HCT116 (cell line): ENCODE results near the gene KIAA1671. TPM values are rescaled to one million over a fixed set of nuclear protein-coding genes. Genes with fewer than 3 reads are reported as not detected.

Experiments
- ATAC-seq: fragments of 200-7000 bp; cut with Tn5 transposase; 2 replicates; pipeline ENCODE4 v1.9.1; 2020; ENCODE audit warnings: mild to moderate bottlenecking, moderate library complexity
- BruUV-seq: library from RNA; stranded (reverse); fragments of 400-500 nt; replicated peaks from 2 replicates; lab custom pipeline; 2021; lab: Mats Ljungman, UMichigan
- CTCF ChIA-PET: fragments of 300-600 bp; sonication (Branson Sonifier 250); formaldehyde crosslinking; loops from one replicate; lab custom pipeline; 2021; ENCODE audit warnings: antibody characterized with exemption; lab: Charles Lee
- POLR2A ChIA-PET: fragments of 300-600, 350-600 bp; sonication (Branson Sonifier 250); formaldehyde crosslinking; loops from one replicate; lab custom pipeline; 2021; ENCODE audit warnings: antibody characterized with exemption; lab: Charles Lee
- RAD21 ChIA-PET, 2 experiments: fragments of 300-600 bp; sonication (Branson Sonifier 250); formaldehyde crosslinking; loops; one replicate each; lab custom pipeline; 2023; ENCODE audit warnings: low total read pairs in 2 of 2; ENCODE audit not compliant: uncharacterized antibody in 2 of 2, unreplicated experiment in 2 of 2, low non-redundant PET in 1 of 2; lab: Charles Lee
- DNase-seq: peaks from one replicate; pipeline ENCODE4 v3.0.0-alpha.2; 2010; ENCODE audit warnings: low read depth, low spot score
- H2AFZ ChIP-seq: fragments of 200-600 bp; shearing (Covaris generic), sonication (generic); 2 replicates; pipeline ENCODE4 v1.6.1; 2017; ENCODE audit warnings: low read depth, mixed run types, mixed read lengths, antibody characterized with exemption, low read length; ENCODE audit not compliant: poor library complexity, severe bottlenecking
- H3K27ac ChIP-seq: 2 replicates; pipeline ENCODE4 v1.5.1; 2012; ENCODE audit warnings: low read depth, low read length
- H3K27me3 ChIP-seq: fragments of 200-600 bp; sonication (generic); 2 replicates; pipeline ENCODE4 v1.6.1; 2016; ENCODE audit warnings: mixed run types, low read length, mixed read lengths; ENCODE audit not compliant: insufficient read depth
- H3K36me3 ChIP-seq, 2 experiments: fragments of 200-500 bp in 1 of 2; fragments of 200-600 bp in 1 of 2; sonication (Bioruptor generic) in 1 of 2; sonication (generic) in 1 of 2; 2 replicates each; pipeline versions ENCODE4 v1.5.1 to v1.6.1; 2014 to 2016; ENCODE audit warnings: low read length in 2 of 2, inconsistent platforms in 1 of 2, mixed read lengths in 1 of 2, mixed run types in 1 of 2; ENCODE audit not compliant: insufficient read depth in 2 of 2, control insufficient read depth in 1 of 2
- H3K4me1 ChIP-seq, 2 experiments: fragments of 200-600 bp in 1 of 2; sonication (generic) in 1 of 2; 2 replicates each; pipeline versions ENCODE4 v1.5.1 to v1.6.1; 2012 to 2017; ENCODE audit warnings: low read length in 2 of 2, inconsistent platforms in 1 of 2, mild to moderate bottlenecking in 1 of 2, mixed read lengths in 1 of 2, mixed run types in 1 of 2, moderate library complexity in 1 of 2; ENCODE audit not compliant: insufficient read depth in 2 of 2, control insufficient read depth in 1 of 2
- H3K4me2 ChIP-seq: fragments of 200-600 bp; sonication (generic); 2 replicates; pipeline ENCODE4 v1.6.1; 2017; ENCODE audit warnings: mixed run types, low read length, mixed read lengths
- H3K4me3 ChIP-seq, 2 experiments: fragments of 200-600 bp in 1 of 2; sonication (generic) in 1 of 2; replicated peaks in 1 of 2; 2 replicates each; pipeline ENCODE4 v1.5.1; 2011 to 2016; ENCODE audit warnings: low read length in 2 of 2, control low read depth in 1 of 2, low read depth in 1 of 2, mild to moderate bottlenecking in 1 of 2, mixed read lengths in 1 of 2, mixed run types in 1 of 2
- H3K79me2 ChIP-seq: fragments of 200-600 bp; sonication (generic); 2 replicates; pipeline ENCODE4 v1.6.1; 2017; ENCODE audit warnings: mild to moderate bottlenecking, mixed run types, low read length, moderate library complexity, mixed read lengths; ENCODE audit not compliant: insufficient read depth
- H3K9ac ChIP-seq: fragments of 200-600 bp; sonication (generic); 2 replicates; pipeline ENCODE4 v1.6.1; 2016; ENCODE audit warnings: low read length, mixed read lengths
- H3K9me2 ChIP-seq: fragments of 200-600 bp; sonication (generic), shearing (Covaris generic); 2 replicates; pipeline ENCODE4 v1.6.1; 2017; ENCODE audit warnings: mixed run types, mild to moderate bottlenecking, moderate library complexity; ENCODE audit not compliant: insufficient read depth
- H3K9me3 ChIP-seq, 2 experiments: fragments of 200-500 bp in 1 of 2; fragments of 200-600 bp in 1 of 2; sonication (Bioruptor generic) in 1 of 2; sonication (generic) in 1 of 2; 2 replicates each; pipeline ENCODE4 v1.6.1; 2014 to 2017; ENCODE audit warnings: low read length in 2 of 2, mixed read lengths in 2 of 2, inconsistent platforms in 1 of 2, low read depth in 1 of 2, mild to moderate bottlenecking in 1 of 2, mixed run types in 1 of 2, moderate library complexity in 1 of 2; ENCODE audit not compliant: control insufficient read depth in 1 of 2, insufficient read depth in 1 of 2
- H4K20me1 ChIP-seq: fragments of 200-600 bp; sonication (generic), shearing (Covaris generic); 2 replicates; pipeline ENCODE4 v1.6.1; 2017; ENCODE audit warnings: mixed run types, mild to moderate bottlenecking, moderate library complexity; ENCODE audit not compliant: insufficient read depth
- CEBPB ChIP-seq: IDR thresholded peaks from 2 replicates; pipeline ENCODE4 v1.6.1; 2012; ENCODE audit warnings: low read depth
- EGR1 ChIP-seq: IDR thresholded peaks from 2 replicates; pipeline ENCODE4 v1.6.1; 2012; ENCODE audit warnings: low read depth
- ELF1 ChIP-seq: IDR thresholded peaks from 2 replicates; pipeline ENCODE4 v1.6.1; 2012; ENCODE audit warnings: low read depth, borderline replicate concordance
- EZH2 ChIP-seq: fragments of 200-600 bp; sonication (generic); IDR thresholded peaks from 2 replicates; pipeline ENCODE4 v1.6.1; 2017; ENCODE audit warnings: antibody characterized with exemption, mixed run types
- EZH2phosphoT487 ChIP-seq: fragments of 200-600 bp; IDR thresholded peaks from 2 replicates; pipeline ENCODE4 v1.6.1; 2018; ENCODE audit warnings: antibody characterized with exemption, borderline replicate concordance
- POLR2A ChIP-seq: IDR thresholded peaks from 2 replicates; pipeline ENCODE4 v1.7.0; 2011; ENCODE audit warnings: borderline replicate concordance; ENCODE audit not compliant: insufficient read depth, insufficient read length; ENCODE audit errors: extremely low read depth
- REST ChIP-seq: IDR thresholded peaks from 2 replicates; pipeline ENCODE4 v1.6.1; 2012; ENCODE audit warnings: low read depth
- SIN3A ChIP-seq: IDR thresholded peaks from 2 replicates; pipeline ENCODE4 v1.6.1; 2012; ENCODE audit warnings: low read depth
- SP1 ChIP-seq: IDR thresholded peaks from 2 replicates; pipeline ENCODE4 v1.6.1; 2012; ENCODE audit warnings: low read depth
- SRF ChIP-seq: IDR thresholded peaks from 2 replicates; pipeline ENCODE4 v1.6.1; 2012; ENCODE audit warnings: low read depth
- TCF7L2 ChIP-seq: IDR thresholded peaks from 2 replicates; pipeline ENCODE4 v1.7.0; 2011; ENCODE audit warnings: borderline replicate concordance, inconsistent platforms; ENCODE audit not compliant: insufficient read depth, insufficient read length; ENCODE audit errors: extremely low read depth
- YY1 ChIP-seq: IDR thresholded peaks from 2 replicates; pipeline ENCODE4 v1.6.1; 2011; ENCODE audit warnings: low read length, low read depth, moderate library complexity, mild to moderate bottlenecking; ENCODE audit not compliant: insufficient replicate concordance; ENCODE audit errors: extremely low read depth
- ZBTB33 ChIP-seq: IDR thresholded peaks from 2 replicates; pipeline ENCODE4 v1.6.1; 2011; ENCODE audit warnings: mild to moderate bottlenecking, low read length, moderate library complexity; ENCODE audit not compliant: insufficient replicate concordance; ENCODE audit errors: extremely low read depth
- ZFX ChIP-seq: fragments of 450-650 bp; IDR thresholded peaks from 2 replicates; pipeline ENCODE4 v1.6.1; 2017
- ZNF274 ChIP-seq: fragments of 200-500 bp; sonication (Bioruptor generic); IDR thresholded peaks from 2 replicates; pipeline ENCODE4 v1.6.1; 2014; ENCODE audit warnings: mild to moderate bottlenecking, low read depth, low read length, inconsistent platforms
- intact Hi-C: fragments of 100-400 bp; cut with micrococcal nuclease; formaldehyde crosslinking; loops from 2 replicates; pipeline ENCODE4 v1.10.0; 2022
- total RNA-seq: library from RNA; stranded (reverse); gene quantifications from one replicate; pipeline ENCODE4 v1.2.1, GENCODE V29; 2021; ENCODE audit not compliant: unreplicated experiment

The KIAA1671 gene
- total RNA-seq, 1 experiment from 2014 or later = 36.8 TPM

GRCh38 chr22:25101501-25101900 is 149.0 kb downstream of the KIAA1671 start:
- no peaks in the 10 kb centered on the region for H4K20me1 ChIP-seq
- no peak overlapping the region for H3K9ac ChIP-seq
- ChIA-PET POLR2A (no interaction called here), RAD21 (no interaction called here), CTCF (no interaction called here)
- no peaks in the 10 kb centered on the region for H3K79me2 ChIP-seq
- H3K27me3 ChIP-seq = no peaks in the 10 kb centered on the region
- H3K27ac ChIP-seq = no peak overlapping the region
- BruUV-seq = no TSS peak
- no peak overlapping the region for H3K4me3 ChIP-seq
- intact Hi-C loops = no loop called here
- TF ChIP-seq SRF (no peak), ZBTB33 (no peak), EZH2phosphoT487 (no peak), TCF7L2 (no peak), ZFX (no peak)
- ATAC-seq = no peak
- no peak overlapping the region for H2AFZ ChIP-seq
- H3K36me3 ChIP-seq = no peaks in the 10 kb centered on the region
- no peaks in the 10 kb centered on the region for H3K9me2 ChIP-seq
- DNase-seq = no peak
- H3K4me1 ChIP-seq = no peaks in the 10 kb centered on the region
- no peak overlapping the region for H3K4me2 ChIP-seq
- no peaks in the 10 kb centered on the region for H3K9me3 ChIP-seq

GRCh38 chr22:25101986-25102385 is 149.5 kb downstream of the KIAA1671 start:
- no peaks in the 10 kb centered on the region for H4K20me1 ChIP-seq
- H3K4me1 ChIP-seq = no peaks in the 10 kb centered on the region
- H2AFZ ChIP-seq = no peak overlapping the region
- ChIA-PET RAD21 (no interaction called here), CTCF (no interaction called here), POLR2A (no interaction called here)
- H3K4me2 ChIP-seq = no peak overlapping the region
- H3K9ac ChIP-seq = no peak overlapping the region
- no peaks in the 10 kb centered on the region for H3K9me2 ChIP-seq
- H3K27ac ChIP-seq = no peak overlapping the region
- no peak for DNase-seq
- no peak overlapping the region for H3K4me3 ChIP-seq
- H3K79me2 ChIP-seq = no peaks in the 10 kb centered on the region
- intact Hi-C loops = no loop called here
- no peaks in the 10 kb centered on the region for H3K36me3 ChIP-seq
- no peaks in the 10 kb centered on the region for H3K27me3 ChIP-seq
- no peak for ATAC-seq
- no TSS peak for BruUV-seq
- no peaks in the 10 kb centered on the region for H3K9me3 ChIP-seq
- TF ChIP-seq REST (no peak), YY1 (no peak), EZH2 (no peak), SP1 (no peak), ZNF274 (no peak), ELF1 (no peak), CEBPB (no peak), EGR1 (no peak), SIN3A (no peak), POLR2A (no peak)
